ENCODE data around the gene AJAP1.
"Not testable (repeated sequence)": the region's sequence is repeated elsewhere in the genome, so short reads cannot be mapped to it uniquely, and the experiment has no call there.

AJAP1 gene

DNA sequence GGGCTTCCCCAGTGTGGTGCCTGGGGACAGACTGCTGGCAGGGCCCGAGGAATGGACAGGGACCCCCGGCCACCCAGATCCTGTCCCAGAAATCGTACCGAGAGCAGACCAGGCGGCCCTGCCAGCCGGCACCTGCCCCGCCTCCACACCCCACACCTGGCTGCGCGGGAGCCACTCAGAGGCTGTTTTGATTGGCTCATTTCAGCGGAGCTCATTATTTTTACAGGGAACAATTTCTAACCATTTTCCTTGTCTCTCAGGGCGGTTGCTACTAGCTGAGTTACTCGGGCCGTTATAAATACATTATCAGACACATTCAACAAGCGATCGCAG, 39.3 kb upstream of the AJAP1 start:
- no peak overlapping the region for H3K4me3 ChIP-seq (replicated peaks; ENCODE audit: low read depth, low read length)
- no peak for DNase-seq (ENCODE audit: low read depth)
- no peak for TF ChIP-seq CTCF (IDR thresholded peaks at IDR 0.05; ENCODE audit: low read length, missing control alignments)

- no peak for TF ChIP-seq CTCF (IDR thresholded peaks at IDR 0.05; ENCODE audit: low read length, missing control alignments)
- DNase-seq (ENCODE audit: low read depth): no peak
- no peak overlapping the region for H3K4me3 ChIP-seq (replicated peaks; ENCODE audit: low read depth, low read length)
Observed at GRCh38 chr1:4615501-4615900, 38.9 kb upstream of the AJAP1 start.

DNA sequence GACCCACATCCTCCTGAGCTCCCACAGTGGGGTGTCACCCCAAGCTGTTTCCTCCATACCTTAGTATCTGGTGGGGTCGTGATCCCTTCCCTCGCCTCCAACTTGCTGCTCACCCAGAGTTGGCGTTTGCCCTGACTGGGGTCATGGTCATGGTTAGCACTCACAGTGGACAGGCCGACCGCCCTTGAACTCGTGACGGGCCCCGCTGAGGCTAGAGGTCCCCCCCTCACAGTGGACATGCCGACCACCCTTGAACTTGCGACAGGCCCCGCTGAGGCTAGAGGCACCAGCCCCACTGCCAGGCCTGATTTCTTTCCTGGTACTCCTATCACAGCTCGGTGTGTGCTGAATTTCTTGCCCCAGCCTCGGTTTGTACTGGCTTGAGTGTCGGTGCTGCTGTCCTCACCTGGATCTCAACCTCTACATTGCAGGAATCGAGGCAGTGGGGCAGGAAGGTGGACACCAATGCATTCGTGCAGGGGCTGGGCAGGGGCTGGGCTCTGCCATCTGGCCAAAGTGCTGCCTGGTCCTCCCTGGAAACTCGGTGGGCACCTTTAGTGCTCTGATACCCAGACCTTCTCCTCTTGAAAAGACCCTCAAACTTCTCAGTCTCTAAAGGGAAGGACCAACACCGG, 37.5 kb upstream of the AJAP1 start:
- no peak overlapping the region for H3K4me3 ChIP-seq (replicated peaks; ENCODE audit: low read depth, low read length)
- no peak for DNase-seq (ENCODE audit: low read depth)
- no peak for TF ChIP-seq CTCF (IDR thresholded peaks at IDR 0.05; ENCODE audit: low read length, missing control alignments)

DNA sequence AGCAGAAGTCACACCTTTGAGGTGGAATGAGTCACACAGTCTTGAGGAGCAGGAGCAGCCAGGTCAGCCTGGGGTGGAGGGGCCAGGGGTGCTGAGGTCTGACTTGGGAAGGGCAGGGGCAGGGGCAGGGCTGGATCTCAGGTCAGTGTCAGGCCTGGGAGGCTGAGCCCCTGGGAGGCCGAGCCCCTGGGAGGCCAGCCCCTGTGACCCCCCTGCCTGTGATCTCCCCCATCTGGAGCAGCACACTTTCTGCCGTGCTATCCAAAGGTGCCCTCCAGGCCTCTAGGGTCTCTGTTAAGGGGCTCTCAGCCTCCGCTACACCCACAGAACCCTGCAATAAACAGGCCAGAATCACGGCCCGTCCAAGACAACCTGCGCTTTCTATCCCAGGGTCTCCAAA, 36.9 kb upstream of the AJAP1 start:
- DNase-seq (ENCODE audit: low read depth): no peak
- no peak for TF ChIP-seq CTCF (IDR thresholded peaks at IDR 0.05; ENCODE audit: low read length, missing control alignments)
- no peak overlapping the region for H3K4me3 ChIP-seq (replicated peaks; ENCODE audit: low read depth, low read length)

DNA sequence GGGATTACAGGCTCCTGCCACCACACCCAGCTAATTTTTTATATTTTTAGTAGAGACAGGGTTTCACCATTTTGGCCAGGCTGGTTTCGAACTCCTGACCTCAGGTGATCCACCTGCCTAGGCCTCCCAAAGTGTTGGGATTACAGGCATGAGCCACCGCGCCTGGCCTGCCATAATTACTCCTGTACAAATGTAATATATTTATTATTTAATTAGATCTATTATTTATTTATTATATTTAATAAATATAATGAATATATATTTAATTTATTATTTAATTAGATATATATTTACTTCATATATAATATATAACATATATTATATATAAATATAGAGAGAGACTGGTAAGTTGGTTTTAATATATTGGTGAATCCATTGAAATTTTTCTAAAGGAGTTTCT, 35.6 kb upstream of the AJAP1 start:
- not testable (repeated sequence) for DNase-seq (ENCODE audit: low read depth); H3K4me3 ChIP-seq (replicated peaks; ENCODE audit: low read depth, low read length)

GRCh38 chr1:4621646-4622045, 32.8 kb upstream of the AJAP1 start:
- no peak for DNase-seq (ENCODE audit: low read depth)
- TF ChIP-seq CTCF (IDR thresholded peaks at IDR 0.05; ENCODE audit: low read length, missing control alignments): no peak

DNA sequence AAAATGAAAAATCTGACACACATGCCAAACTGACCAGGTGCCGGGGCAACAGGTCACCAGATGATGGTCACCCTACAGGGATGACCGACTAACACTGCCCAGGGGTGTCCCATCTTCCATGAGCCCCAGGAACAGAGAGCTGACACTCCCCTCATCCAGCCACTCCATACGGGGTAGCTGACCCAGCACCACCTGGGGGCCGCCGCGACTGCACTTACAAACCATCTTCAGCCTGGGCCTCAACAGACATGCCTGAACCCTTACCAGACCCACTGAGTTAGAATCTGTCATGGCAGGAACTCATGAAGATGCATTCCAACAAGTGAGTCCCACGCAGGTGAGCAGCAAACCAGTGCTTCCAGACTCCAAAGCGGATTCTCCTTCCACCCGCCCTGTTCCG, 31.6 kb upstream of the AJAP1 start:
- no peak overlapping the region for H3K4me3 ChIP-seq (replicated peaks; ENCODE audit: low read depth, low read length)
- no peak for TF ChIP-seq CTCF (IDR thresholded peaks at IDR 0.05; ENCODE audit: low read length, missing control alignments)
- no peak for DNase-seq (ENCODE audit: low read depth)

More at GRCh38 chr1:4621646-4622045, 32.8 kb upstream of the AJAP1 start:
- H3K4me3 ChIP-seq (replicated peaks; ENCODE audit: low read depth, low read length): no peak overlapping the region

Data from fibroblast of pulmonary artery (primary cell).